Glomerular visceral epithelial cell (primary cell): ENCODE measurements around the gene ZNF385C.
"Not testable (repeated sequence)": the region's sequence is repeated elsewhere in the genome, so short reads cannot be mapped to it uniquely, and the experiment has no call there.

Source experiments
- DNase-seq: peaks from one replicate; pipeline ENCODE4 v3.0.0-alpha.2; 2016; ENCODE audit errors: extremely low spot score

The ZNF385C gene

GRCh38 chr17:42019509-42020404 lies 78.5 kb downstream of the ZNF385C start, which contains the start of gene NKIRAS2:
TSS of gene NKIRAS2 (plus strand) at chr17:42020090. CDS start at chr17:42021578, 1,488 bp downstream.
- DNase-seq = peak; percentile 92

GRCh38 chr17:42018988-42019387 lies 79.3 kb downstream of the ZNF385C start:
- no peak for DNase-seq

- no peak for DNase-seq
Measured at GRCh38 chr17:42018339-42018738, 79.9 kb downstream of the ZNF385C start.

- DNase-seq = no peak
Measured at GRCh38 chr17:42017866-42018200, 80.4 kb downstream of the ZNF385C start.

- peak; percentile 93 for DNase-seq
Measured at GRCh38 chr17:42016941-42017865, 81.1 kb downstream of the ZNF385C start, which contains the start of gene DNAJC7. TSS of gene DNAJC7 (minus strand) at chr17:42017439. CDS start at chr17:42017416, 23 bp downstream.

GRCh38 chr17:42016411-42016831 lies 81.9 kb downstream of the ZNF385C start:
- DNase-seq = peak; percentile 17

GRCh38 chr17:42013740-42014139 lies 84.5 kb downstream of the ZNF385C start:
- not testable (repeated sequence) for DNase-seq

GRCh38 chr17:42012363-42012762 lies 85.9 kb downstream of the ZNF385C start:
- not testable (repeated sequence) for DNase-seq

- DNase-seq = peak; percentile 27
Measured at GRCh38 chr17:42010898-42011516, 87.3 kb downstream of the ZNF385C start.

- peak; percentile 25 for DNase-seq
Measured at GRCh38 chr17:42010266-42010680, 88.0 kb downstream of the ZNF385C start.

- DNase-seq = no peak
Measured at GRCh38 chr17:42009170-42009569, 89.1 kb downstream of the ZNF385C start.

GRCh38 chr17:42005166-42005565 lies 93.1 kb downstream of the ZNF385C start:
- DNase-seq = no peak

- no peak for DNase-seq
Measured at GRCh38 chr17:42002792-42003301, 95.4 kb downstream of the ZNF385C start.

GRCh38 chr17:42002175-42002791 lies 96.0 kb downstream of the ZNF385C start:
- DNase-seq = no peak

- DNase-seq = no peak
Measured at GRCh38 chr17:42001729-42002128, 96.5 kb downstream of the ZNF385C start.

GRCh38 chr17:42000413-42001133 lies 97.7 kb downstream of the ZNF385C start:
- DNase-seq = no peak

- no peak for DNase-seq
Measured at GRCh38 chr17:41998497-41998896, 99.8 kb downstream of the ZNF385C start.

- no peak for DNase-seq
Measured at GRCh38 chr17:41996855-41997164, 101.5 kb downstream of the ZNF385C start.

GRCh38 chr17:41992576-41992975 lies 105.7 kb downstream of the ZNF385C start:
- no peak for DNase-seq

- no peak for DNase-seq
Measured at GRCh38 chr17:41989702-41990419, 108.4 kb downstream of the ZNF385C start.
